Femur (tissue), 1 donor: ENCODE measurements around the gene GABRA5.
"Not testable (repeated sequence)": the region's sequence is repeated elsewhere in the genome, so short reads cannot be mapped to it uniquely, and the experiment has no call there.

Source experiments
- DNase-seq: peaks from one replicate; pipeline ENCODE4 v3.0.0-alpha.2; 2017

The GABRA5 gene

GRCh38 chr15:26879706-26880105 is 12.8 kb downstream of the GABRA5 start:
- no peak for DNase-seq

GRCh38 chr15:26882112-26882511 is 15.2 kb downstream of the GABRA5 start:
- DNase-seq: no peak

GRCh38 chr15:26882616-26883365 is 15.9 kb downstream of the GABRA5 start:
- no peak for DNase-seq

- DNase-seq: no peak
Measured at GRCh38 chr15:26883466-26883865, 16.6 kb downstream of the GABRA5 start.

DNA sequence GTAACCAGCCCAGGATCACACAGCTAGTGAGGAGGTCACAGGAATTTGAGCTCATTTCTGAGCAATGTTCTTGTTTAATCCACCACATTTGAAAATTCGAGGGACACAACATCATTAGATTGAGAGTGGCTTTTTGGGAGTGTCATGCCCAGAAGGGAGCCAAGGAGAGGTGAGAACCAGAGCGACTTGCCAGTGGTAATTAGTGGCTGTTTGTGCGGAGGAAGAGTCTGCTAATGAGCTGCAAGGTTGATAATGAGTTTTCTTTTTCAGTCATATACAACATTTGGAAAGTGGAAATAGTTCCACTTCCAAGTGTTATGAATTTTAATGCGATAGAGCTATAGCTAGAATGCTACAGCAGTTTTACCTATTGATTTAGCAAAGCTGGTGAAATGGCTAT is 19.7 kb downstream of the GABRA5 start:
- DNase-seq: no peak

- DNase-seq: no peak
Measured at GRCh38 chr15:26887926-26888666, 21.2 kb downstream of the GABRA5 start.

DNA sequence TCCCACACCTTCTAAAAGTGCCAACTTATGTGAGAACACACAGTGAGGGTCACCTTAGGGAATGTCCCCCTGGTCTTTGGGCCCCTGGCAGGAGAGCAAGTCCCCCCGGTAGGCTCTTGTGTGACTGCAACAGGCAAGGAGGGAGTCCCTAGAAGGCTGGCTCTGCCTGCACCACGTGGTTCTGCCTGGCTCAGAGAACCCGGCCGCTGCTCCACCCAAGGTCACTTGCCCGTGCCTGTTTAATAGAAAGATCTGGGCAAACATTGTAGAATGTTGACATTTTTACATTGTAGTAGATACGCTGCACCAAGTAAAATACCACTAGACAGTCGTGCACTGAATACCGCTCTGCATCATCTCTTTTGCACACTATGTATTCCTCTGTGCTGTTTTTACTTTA is 21.9 kb downstream of the GABRA5 start:
- no peak for DNase-seq

DNA sequence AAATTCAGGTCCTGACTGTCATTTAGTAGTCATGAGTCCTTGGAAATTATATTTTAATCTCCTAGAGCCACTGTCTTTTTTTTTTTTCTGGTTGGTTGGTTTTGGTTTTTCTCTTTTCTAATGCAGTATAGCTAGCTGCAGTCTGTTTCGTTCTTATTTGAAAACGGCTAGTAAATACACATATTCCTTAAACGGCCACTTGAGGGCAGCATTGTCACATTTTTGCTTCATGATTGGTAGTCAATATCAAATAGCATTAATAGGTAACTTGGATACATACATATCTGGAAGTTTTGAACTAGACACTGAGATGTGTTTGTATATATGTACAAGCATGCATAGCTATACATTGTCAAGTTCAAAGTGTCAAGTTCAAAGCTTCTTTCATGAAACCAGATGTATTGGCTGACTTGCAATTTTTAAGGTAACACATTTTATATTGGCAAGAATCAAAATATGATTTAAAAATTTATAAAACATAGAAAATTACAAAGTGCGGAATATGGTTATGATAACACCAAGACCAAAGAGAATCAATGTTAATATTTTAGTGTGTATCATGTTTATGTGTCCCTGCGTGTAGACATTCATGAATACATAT is 22.5 kb downstream of the GABRA5 start:
- peak; percentile 83 for DNase-seq

DNA sequence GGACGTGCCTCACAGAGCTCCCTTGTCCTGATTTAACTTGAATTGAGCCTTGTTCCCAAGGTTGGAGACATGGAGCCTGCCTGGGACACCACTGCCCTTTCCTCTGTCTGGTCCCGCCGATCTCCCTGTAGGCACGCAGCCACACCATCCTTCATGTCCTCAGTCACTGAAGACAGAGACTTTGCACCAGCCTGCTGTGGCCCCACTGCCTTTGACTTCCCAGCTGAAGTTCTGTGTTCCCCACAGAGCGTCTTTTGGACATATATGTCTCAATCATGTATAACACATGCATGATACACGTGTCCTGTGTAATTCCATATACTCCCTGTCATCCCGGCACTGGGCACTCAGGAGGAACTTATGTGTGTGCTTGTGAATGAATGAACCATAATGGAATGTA is 23.6 kb downstream of the GABRA5 start:
- DNase-seq: no peak

- DNase-seq: no peak
Measured at GRCh38 chr15:26890988-26891387, 24.1 kb downstream of the GABRA5 start.

GRCh38 chr15:26891448-26892181 is 24.8 kb downstream of the GABRA5 start:
- DNase-seq: peak; percentile 87

DNA sequence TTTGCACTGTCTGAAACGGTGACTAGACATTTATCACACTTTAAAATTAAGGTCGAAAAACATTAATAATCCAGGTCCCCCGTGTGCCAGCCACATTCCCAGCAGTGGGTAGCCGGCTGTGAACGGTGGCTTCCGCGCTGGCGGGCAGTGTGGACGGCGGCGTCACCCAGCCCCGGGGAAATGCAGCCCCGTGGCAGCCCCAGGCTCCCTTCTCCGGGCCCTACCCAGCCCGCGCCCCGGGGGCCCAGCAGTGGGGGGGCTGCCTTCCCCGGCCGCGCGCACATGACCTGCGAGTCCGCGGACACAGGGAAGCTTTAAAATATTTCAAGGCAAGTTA is 25.3 kb downstream of the GABRA5 start:
- DNase-seq: no peak

DNA sequence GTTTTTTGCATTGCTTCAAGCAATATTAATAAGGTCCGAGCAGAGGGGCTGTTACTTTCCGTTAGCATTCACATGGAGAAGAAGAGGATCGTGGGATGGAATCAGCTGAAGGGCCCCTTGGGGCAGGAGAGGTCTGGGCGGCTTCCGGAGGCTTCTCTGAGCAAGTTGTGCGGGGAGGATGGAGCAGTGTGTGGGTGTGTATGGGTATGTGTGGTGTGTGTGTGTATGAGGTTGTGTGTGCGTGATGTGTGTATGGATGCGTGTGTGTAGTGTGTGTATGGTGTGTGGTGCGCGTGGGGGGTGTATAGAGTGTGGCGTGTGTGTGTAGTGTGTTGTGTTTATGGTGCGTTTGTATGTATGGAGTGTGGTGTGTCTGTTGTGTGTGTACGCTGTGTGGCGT is 25.8 kb downstream of the GABRA5 start:
- no peak for DNase-seq

DNA sequence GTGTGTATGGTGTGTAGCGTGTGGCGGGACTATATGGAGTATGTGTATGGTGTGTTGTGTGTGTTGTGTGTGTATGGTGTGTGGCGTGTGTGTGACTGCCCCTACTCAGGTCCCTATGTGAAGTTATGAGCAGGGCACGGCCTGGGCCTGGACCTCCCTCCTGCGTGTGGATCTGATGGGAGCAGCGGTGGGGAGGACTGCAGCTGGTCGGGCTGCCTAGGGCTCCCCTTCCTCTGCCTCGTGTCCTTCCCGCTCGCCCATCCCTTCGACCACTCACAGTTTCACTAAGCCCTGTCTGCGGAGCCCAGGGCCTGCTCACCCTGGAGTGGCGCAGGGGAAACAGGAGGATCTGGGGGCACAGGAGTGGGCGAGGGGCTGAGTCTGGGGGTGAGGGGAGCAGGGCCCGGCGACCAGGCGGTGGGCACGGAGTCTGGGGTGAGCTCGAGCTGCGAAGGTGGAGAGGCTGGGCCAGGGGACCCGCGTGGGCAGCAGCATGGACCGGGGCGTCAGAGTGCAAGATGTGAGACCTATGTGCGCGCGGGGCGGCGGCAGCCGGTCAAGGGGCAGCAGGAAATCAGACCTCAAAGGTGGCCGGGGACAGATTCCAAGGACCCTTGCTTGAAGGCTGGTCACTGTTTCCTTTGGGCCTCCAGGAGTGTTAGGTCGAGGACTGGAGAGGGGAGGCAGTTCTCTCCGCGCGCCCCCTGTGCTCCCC is 26.6 kb downstream of the GABRA5 start:
- DNase-seq: no peak

- no peak for DNase-seq
Measured at GRCh38 chr15:26894181-26894580, 27.3 kb downstream of the GABRA5 start.

GRCh38 chr15:26895346-26895745 is 28.5 kb downstream of the GABRA5 start:
- not testable (repeated sequence) for DNase-seq

GRCh38 chr15:26899658-26900057 is 32.8 kb downstream of the GABRA5 start:
- no peak for DNase-seq

DNA sequence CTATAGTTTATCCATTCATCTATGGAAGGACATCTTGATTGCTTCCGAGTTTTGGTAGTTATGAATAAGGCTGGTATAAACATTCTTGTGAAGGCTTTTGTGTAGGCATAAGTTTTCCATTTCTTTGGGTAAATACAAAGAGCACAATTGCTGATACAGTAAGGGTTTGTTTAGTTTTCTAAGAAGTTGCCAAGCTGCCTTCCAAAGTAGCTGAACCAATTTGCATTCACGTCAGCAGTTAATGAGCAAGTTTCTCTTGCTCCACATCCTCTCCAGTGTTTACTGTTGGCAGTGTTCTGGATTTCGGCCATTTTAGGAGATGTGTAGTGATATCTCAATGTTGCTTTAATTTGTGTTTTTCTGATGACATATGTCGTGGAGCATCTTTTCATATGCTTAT is 34.2 kb downstream of the GABRA5 start:
- DNase-seq: no peak

GRCh38 chr15:26910715-26911114 is 43.9 kb downstream of the GABRA5 start:
- DNase-seq: no peak

DNA sequence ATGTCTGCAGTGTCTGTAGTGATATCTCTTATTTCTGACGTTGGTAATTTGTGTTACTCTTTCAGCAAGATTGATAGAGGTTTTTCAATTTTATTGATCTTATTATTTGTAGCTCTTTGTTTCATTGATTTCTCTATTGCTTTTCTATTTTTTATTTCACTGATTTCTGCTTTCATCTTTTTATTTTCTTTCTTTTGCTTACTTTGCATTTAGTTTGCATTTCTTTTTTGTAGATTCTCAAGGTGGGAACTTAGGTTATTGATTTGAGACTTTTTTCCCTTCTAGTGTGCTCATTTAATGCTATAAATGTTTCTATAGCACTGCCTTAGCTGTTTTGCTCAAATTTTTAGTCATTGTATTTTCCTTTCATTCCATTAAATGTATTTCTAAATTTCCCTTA is 54.6 kb downstream of the GABRA5 start:
- no peak for DNase-seq

GRCh38 chr15:26926081-26926480 is 59.2 kb downstream of the GABRA5 start:
- no peak for DNase-seq

- no peak for DNase-seq
Measured at GRCh38 chr15:26928051-26928450, 61.2 kb downstream of the GABRA5 start.

- DNase-seq: no peak
Measured at GRCh38 chr15:26929588-26929987, 62.7 kb downstream of the GABRA5 start.
